ENCODE measurements around the gene ACTA2.

ACTA2 gene

DNA sequence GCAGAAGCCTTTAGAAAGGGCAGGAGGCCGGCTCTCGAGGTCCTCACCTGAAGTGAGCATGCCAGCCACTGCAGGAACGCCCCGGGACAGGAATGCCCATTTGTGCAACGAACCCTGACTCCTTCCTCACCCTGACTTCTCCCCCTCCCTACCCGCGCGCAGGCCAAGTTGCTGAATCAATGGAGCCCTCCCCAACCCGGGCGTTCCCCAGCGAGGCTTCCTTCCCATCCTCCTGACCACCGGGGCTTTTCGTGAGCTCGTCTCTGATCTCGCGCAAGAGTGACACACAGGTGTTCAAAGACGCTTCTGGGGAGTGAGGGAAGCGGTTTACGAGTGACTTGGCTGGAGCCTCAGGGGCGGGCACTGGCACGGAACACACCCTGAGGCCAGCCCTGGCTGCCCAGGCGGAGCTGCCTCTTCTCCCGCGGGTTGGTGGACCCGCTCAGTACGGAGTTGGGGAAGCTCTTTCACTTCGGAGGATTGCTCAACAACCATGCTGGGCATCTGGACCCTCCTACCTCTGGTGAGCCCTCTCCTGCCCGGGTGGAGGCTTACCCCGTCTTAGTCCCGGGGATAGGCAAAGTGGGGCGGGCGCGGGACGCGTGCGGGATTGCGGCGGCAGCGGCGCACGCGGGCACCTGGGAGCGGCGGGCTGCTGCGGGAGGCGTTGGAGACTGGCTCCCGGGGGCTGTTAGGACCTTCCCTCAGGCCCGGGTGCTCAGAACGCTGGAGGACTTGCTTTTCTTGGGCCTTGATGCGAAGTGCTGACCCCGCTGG, 38.0 kb upstream of the ACTA2 start, which contains the start of gene FAS:
FAS (plus strand) TSS at position 415 of the 777 bp plus-strand sequence; CDS start at position 494, 79 bp downstream.
- WGBS, 2 experiments (ENCODE audit: insufficient coverage in 2 of 2) = 0 to 1% methylated on average over 38 to 44 of the region's 51 CpGs
- peak within 1 kb of the TSS; percentile 51 for H3K27ac ChIP-seq (ENCODE audit: low read depth, low read length, severe bottlenecking)
- H3K36me3 ChIP-seq (ENCODE audit: control insufficient read depth, insufficient read depth, low read length) = no peaks in the 10 kb centered on the region
- peaks cover 12% of the 10 kb centered on the region for H3K4me1 ChIP-seq (ENCODE audit: control insufficient read depth, insufficient read depth, low read length, poor library complexity, severe bottlenecking)
- peak within 1 kb of the TSS; percentile 88 for H3K4me3 ChIP-seq (ENCODE audit: extremely low read depth, insufficient read depth, low read length, poor library complexity, severe bottlenecking)
- H3K9me3 ChIP-seq (ENCODE audit: control insufficient read depth, low read length) = no peaks in the 10 kb centered on the region

DNA sequence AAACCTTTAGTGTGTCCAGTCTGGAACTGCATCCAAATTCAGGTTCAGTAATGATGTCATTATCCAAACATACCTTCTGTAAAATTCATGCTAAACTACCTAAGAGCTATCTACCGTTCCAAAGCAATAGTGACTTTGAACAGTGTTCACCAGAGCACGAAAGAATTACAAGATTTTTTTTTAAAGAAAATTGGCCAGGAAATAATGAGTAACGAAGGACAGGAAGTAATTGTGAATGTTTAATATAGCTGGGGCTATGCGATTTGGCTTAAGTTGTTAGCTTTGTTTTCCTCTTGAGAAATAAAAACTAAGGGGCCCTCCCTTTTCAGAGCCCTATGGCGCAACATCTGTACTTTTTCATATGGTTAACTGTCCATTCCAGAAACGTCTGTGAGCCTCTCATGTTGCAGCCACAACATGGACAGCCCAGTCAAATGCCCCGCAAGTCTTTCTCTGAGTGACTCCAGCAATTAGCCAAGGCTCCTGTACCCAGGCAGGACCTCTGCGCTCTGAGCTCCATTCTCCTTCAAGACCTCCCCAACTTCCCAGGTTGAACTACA, 37.3 kb upstream of the ACTA2 start:
- Histone ChIP-seq H3K4me3 (ENCODE audit: extremely low read depth, insufficient read depth, low read length, poor library complexity, severe bottlenecking) (peak overlapping the region; percentile 88), H3K9me3 (ENCODE audit: control insufficient read depth, low read length) (no peaks in the 10 kb centered on the region), H3K4me1 (ENCODE audit: control insufficient read depth, insufficient read depth, low read length, poor library complexity, severe bottlenecking) (peaks cover 12% of the 10 kb centered on the region), H3K36me3 (ENCODE audit: control insufficient read depth, insufficient read depth, low read length) (no peaks in the 10 kb centered on the region), H3K27ac (ENCODE audit: low read depth, low read length, severe bottlenecking) (no peak overlapping the region)
- 73 to 79% methylated on average over 7 of the region's 8 CpGs for WGBS, 2 experiments (ENCODE audit: insufficient coverage in 2 of 2)

DNA sequence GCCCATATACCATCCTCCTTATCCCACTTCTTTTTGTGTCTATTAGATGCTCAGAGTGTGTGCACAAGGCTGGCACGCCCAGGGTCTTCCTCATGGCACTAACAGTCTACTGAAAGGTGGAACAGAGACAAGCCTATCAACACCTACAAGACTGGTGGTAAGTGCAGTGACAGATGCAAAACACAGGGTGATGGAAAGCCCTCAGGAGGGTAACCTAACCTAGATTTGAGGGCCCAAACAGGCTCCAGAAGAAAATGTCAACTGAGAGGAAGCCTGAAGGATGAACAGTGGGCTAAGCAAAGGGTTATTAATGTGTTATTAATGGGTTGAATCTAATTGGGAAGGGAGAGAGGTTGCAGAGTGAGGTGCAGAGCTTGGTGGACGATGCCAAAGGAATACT, 36.9 kb upstream of the ACTA2 start:
- peaks cover 12% of the 10 kb centered on the region for H3K4me1 ChIP-seq (ENCODE audit: control insufficient read depth, insufficient read depth, low read length, poor library complexity, severe bottlenecking)
- H3K9me3 ChIP-seq (ENCODE audit: control insufficient read depth, low read length) = no peaks in the 10 kb centered on the region
- peak overlapping the region; percentile 88 for H3K4me3 ChIP-seq (ENCODE audit: extremely low read depth, insufficient read depth, low read length, poor library complexity, severe bottlenecking)
- no peaks in the 10 kb centered on the region for H3K36me3 ChIP-seq (ENCODE audit: control insufficient read depth, insufficient read depth, low read length)
- WGBS, 2 experiments (ENCODE audit: insufficient coverage in 2 of 2) = no CpG with 5 or more reads among the region's 2 CpGs
- no peak overlapping the region for H3K27ac ChIP-seq (ENCODE audit: low read depth, low read length, severe bottlenecking)

DNA sequence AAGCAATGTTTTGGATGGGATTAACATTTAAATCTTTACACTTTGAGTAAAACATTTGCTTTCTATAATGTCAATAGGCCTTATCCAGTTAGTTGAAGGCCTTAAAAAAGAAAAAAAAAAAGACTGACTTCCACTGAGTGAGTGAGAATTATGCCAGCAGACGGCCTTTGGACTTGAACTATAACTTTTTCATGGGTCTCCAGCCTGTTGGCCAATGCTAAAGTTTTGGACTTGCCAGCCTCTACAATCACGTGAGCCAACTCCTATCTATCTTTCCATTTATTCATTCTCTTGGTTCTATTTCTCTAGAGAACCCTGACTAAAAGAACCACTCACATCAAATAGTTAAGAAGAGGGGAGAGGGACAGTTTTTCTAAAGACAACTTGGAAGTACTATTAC, 35.3 kb upstream of the ACTA2 start:
- Histone ChIP-seq H3K4me1 (ENCODE audit: control insufficient read depth, insufficient read depth, low read length, poor library complexity, severe bottlenecking) (peaks cover 11% of the 10 kb centered on the region), H3K27ac (ENCODE audit: low read depth, low read length, severe bottlenecking) (no peak overlapping the region)
- 40 to 79% methylated on average over 1 to 2 of the region's 2 CpGs for WGBS, 2 experiments (ENCODE audit: insufficient coverage in 2 of 2)

DNA sequence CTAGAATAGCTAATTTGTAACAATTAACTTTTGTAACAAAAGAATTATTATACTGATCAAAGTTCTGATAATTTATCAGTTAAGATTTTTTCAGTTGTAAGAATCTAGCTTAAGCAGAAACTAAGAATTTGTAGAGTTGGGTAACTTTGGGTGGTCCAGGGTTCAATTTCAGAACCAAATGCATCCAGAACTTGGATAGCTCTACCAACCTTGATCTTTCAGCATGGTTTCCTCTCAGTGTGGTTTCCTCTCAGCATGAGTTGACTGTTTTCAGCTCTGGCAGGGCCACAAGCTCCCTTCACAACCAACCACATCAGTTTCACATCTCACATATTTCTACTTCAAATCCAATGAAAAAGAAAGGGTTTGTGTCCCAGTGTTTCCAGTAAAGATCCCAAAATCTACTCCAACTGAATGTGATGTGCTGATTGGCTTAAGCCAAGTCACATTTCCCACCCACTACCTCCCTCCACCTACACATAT, 34.7 kb upstream of the ACTA2 start:
- H3K27ac ChIP-seq (ENCODE audit: low read depth, low read length, severe bottlenecking) = no peak overlapping the region
- peaks cover 11% of the 10 kb centered on the region for H3K4me1 ChIP-seq (ENCODE audit: control insufficient read depth, insufficient read depth, low read length, poor library complexity, severe bottlenecking)
- H3K9me3 ChIP-seq (ENCODE audit: control insufficient read depth, low read length) = no peaks in the 10 kb centered on the region
- H3K36me3 ChIP-seq (ENCODE audit: control insufficient read depth, insufficient read depth, low read length) = no peaks in the 10 kb centered on the region
- no peak overlapping the region for H3K4me3 ChIP-seq (ENCODE audit: extremely low read depth, insufficient read depth, low read length, poor library complexity, severe bottlenecking)

More for the DNA sequence above, 35.3 kb upstream of the ACTA2 start:
- Histone ChIP-seq H3K36me3 (ENCODE audit: control insufficient read depth, insufficient read depth, low read length) (no peaks in the 10 kb centered on the region), H3K9me3 (ENCODE audit: control insufficient read depth, low read length) (no peaks in the 10 kb centered on the region), H3K4me3 (ENCODE audit: extremely low read depth, insufficient read depth, low read length, poor library complexity, severe bottlenecking) (no peak overlapping the region)

DNA sequence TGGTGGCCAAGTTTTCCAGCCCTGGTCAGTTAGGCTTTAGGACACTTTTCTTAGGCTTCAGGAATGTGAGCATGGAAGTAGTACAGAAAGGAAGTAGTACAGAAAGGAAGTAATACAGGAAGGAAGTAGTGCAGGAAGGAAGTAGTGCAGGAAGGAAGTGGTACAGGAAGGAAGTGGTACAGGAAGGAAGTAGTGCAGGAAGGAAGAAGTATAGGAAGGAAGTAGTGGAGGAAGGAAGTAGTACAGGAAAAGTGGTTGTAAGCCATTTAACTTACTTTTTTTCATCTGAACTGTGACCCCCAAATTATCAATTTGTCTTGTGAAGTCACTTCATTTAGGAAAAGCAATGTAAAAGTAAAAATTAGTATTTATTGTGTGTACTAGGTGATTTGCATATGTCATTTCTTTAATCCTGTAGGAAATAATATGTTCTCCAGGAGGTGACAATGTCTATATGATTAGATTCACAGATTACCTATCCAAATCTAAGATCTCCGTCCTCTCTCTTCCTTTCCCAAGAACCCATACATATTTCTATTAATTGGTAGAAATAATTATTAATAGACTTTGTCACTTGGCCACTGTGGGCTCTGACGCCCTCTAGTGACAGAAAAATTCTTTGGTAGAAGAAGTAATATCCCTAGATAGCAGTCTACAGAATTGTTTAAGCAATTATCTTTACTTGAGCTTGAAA, 34.1 kb upstream of the ACTA2 start:
- Histone ChIP-seq H3K9me3 (ENCODE audit: control insufficient read depth, low read length) (no peaks in the 10 kb centered on the region), H3K4me3 (ENCODE audit: extremely low read depth, insufficient read depth, low read length, poor library complexity, severe bottlenecking) (no peak overlapping the region), H3K27ac (ENCODE audit: low read depth, low read length, severe bottlenecking) (no peak overlapping the region), H3K4me1 (ENCODE audit: control insufficient read depth, insufficient read depth, low read length, poor library complexity, severe bottlenecking) (peaks cover 13% of the 10 kb centered on the region), H3K36me3 (ENCODE audit: control insufficient read depth, insufficient read depth, low read length) (no peaks in the 10 kb centered on the region)
- WGBS, 2 experiments (ENCODE audit: insufficient coverage in 2 of 2) = no CpG with 5 or more reads among the region's 2 CpGs

DNA sequence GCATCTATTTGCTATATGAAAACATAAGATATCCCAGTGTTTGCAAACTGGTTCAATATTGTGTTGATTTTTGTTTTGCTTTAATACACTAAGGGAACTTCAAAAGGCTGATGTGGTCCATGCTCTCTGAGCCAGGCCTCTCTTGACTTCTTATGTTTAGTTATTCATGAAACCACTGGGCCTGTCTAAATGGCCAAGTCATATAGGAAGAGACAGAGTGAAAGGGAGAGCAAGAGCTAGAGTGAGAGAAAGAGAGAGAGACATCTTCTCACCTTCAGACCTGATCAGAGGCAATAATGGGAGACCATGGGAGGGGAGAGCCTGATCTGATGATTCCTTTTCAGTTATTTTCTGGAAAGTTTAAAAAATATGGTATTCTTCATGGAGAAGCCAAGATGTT, 32.0 kb upstream of the ACTA2 start:
- peaks cover 34% of the 10 kb centered on the region for H3K4me1 ChIP-seq (ENCODE audit: control insufficient read depth, insufficient read depth, low read length, poor library complexity, severe bottlenecking)
- H3K4me3 ChIP-seq (ENCODE audit: extremely low read depth, insufficient read depth, low read length, poor library complexity, severe bottlenecking) = no peak overlapping the region
- H3K36me3 ChIP-seq (ENCODE audit: control insufficient read depth, insufficient read depth, low read length) = no peaks in the 10 kb centered on the region
- H3K9me3 ChIP-seq (ENCODE audit: control insufficient read depth, low read length) = no peaks in the 10 kb centered on the region
- no peak overlapping the region for H3K27ac ChIP-seq (ENCODE audit: low read depth, low read length, severe bottlenecking)

DNA sequence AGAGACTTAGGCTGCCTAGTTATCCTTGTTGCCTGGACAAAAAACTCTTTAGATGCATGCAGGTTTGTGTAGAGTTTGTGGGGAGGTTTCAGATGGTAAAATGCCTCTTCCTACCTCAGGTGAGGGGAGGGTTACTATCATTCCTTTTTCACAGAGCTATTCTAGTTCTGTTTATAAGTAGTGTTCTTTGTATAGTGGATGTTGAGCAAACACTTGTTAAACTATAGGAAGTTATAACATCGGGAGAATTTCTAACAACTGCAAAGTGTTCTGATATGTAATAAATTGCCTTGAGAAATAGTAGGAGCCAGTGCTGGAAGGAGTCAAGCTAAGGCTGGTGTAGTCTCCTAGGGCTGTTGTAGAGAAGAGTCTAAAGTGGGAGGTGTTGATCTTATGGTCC, 31.4 kb upstream of the ACTA2 start:
- Histone ChIP-seq H3K4me3 (ENCODE audit: extremely low read depth, insufficient read depth, low read length, poor library complexity, severe bottlenecking) (no peak overlapping the region), H3K36me3 (ENCODE audit: control insufficient read depth, insufficient read depth, low read length) (no peaks in the 10 kb centered on the region), H3K4me1 (ENCODE audit: control insufficient read depth, insufficient read depth, low read length, poor library complexity, severe bottlenecking) (peaks cover 40% of the 10 kb centered on the region), H3K9me3 (ENCODE audit: control insufficient read depth, low read length) (no peaks in the 10 kb centered on the region), H3K27ac (ENCODE audit: low read depth, low read length, severe bottlenecking) (peak overlapping the region; percentile 11)
- 75 to 88% methylated on average over 1 of the region's 1 CpG for WGBS, 2 experiments (ENCODE audit: insufficient coverage in 2 of 2)

DNA sequence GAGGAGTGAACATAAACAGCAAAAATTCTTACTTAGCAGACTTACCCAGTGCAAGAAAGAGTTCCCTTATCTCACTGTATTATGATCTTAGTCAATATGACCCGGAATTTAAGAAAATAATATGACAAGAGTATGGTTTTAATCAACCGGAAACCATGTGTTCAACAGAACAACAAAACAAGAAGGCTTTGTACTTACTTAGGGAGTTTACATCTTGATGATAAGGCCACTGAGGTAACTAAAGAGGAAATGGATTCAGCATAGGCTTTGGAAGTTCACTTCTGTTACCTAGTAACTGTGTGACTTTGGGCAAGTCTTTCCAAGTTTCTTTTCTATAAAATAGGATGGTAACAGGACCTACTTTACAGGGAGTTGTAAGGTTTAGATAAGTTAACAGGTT, 30.6 kb upstream of the ACTA2 start:
- peak overlapping the region; percentile 1 for H3K27ac ChIP-seq (ENCODE audit: low read depth, low read length, severe bottlenecking)
- H3K36me3 ChIP-seq (ENCODE audit: control insufficient read depth, insufficient read depth, low read length) = no peaks in the 10 kb centered on the region
- H3K9me3 ChIP-seq (ENCODE audit: control insufficient read depth, low read length) = no peaks in the 10 kb centered on the region
- peaks cover 45% of the 10 kb centered on the region for H3K4me1 ChIP-seq (ENCODE audit: control insufficient read depth, insufficient read depth, low read length, poor library complexity, severe bottlenecking)
- 100% methylated on average over 1 of the region's 2 CpGs; no CpG with 5 or more reads in 1 of the 2 experiments for WGBS, 2 experiments (ENCODE audit: insufficient coverage in 2 of 2)
- no peak overlapping the region for H3K4me3 ChIP-seq (ENCODE audit: extremely low read depth, insufficient read depth, low read length, poor library complexity, severe bottlenecking)

DNA sequence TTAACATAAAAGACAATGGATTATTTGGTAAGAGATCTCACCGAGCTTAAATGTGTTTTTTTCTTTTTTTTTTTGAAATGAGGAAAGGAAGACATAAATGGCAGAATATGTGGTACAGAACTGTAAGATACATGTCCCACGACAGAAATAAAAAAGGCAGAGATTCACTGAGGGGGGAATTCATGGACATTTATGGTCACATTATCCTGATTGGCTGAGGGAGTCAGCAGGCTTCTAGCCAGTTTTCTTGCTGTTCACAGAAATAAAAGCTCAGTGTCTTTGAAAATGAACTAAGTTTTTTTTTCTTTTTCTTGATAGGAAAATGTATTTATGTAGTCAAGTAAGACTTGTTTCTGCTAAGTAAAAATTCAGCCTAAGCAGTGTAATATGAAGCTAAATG, 29.8 kb upstream of the ACTA2 start:
- 83 to 90% methylated on average over 1 to 2 of the region's 2 CpGs for WGBS, 2 experiments (ENCODE audit: insufficient coverage in 2 of 2)
- Histone ChIP-seq H3K4me1 (ENCODE audit: control insufficient read depth, insufficient read depth, low read length, poor library complexity, severe bottlenecking) (peaks cover 45% of the 10 kb centered on the region), H3K36me3 (ENCODE audit: control insufficient read depth, insufficient read depth, low read length) (no peaks in the 10 kb centered on the region), H3K27ac (ENCODE audit: low read depth, low read length, severe bottlenecking) (no peak overlapping the region), H3K4me3 (ENCODE audit: extremely low read depth, insufficient read depth, low read length, poor library complexity, severe bottlenecking) (no peak overlapping the region), H3K9me3 (ENCODE audit: control insufficient read depth, low read length) (no peaks in the 10 kb centered on the region)

DNA sequence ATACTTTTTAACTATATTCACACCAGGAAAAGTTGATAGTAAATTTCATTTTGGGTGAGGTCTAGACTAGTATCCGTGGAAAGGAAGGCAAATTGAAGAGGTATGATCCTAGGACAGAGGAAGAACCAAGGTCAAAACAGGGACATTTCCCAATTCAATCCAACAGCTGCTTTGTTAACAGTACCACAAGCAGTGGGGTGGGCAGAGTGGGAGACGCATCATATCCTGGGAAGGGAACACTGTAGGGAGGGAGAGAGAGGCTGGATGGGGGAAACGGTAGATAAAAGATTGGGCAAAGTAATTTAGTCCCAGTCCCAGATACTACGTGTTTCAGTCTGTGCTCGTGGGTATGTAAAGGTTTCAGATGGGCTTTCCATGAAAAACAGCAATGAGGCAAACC, 28.9 kb upstream of the ACTA2 start:
- H3K9me3 ChIP-seq (ENCODE audit: control insufficient read depth, low read length) = no peaks in the 10 kb centered on the region
- H3K4me3 ChIP-seq (ENCODE audit: extremely low read depth, insufficient read depth, low read length, poor library complexity, severe bottlenecking) = no peak overlapping the region
- H3K4me1 ChIP-seq (ENCODE audit: control insufficient read depth, insufficient read depth, low read length, poor library complexity, severe bottlenecking) = peaks cover 45% of the 10 kb centered on the region
- H3K36me3 ChIP-seq (ENCODE audit: control insufficient read depth, insufficient read depth, low read length) = no peaks in the 10 kb centered on the region
- WGBS, 2 experiments (ENCODE audit: insufficient coverage in 2 of 2) = 95 to 96% methylated on average over 4 of the region's 5 CpGs
- H3K27ac ChIP-seq (ENCODE audit: low read depth, low read length, severe bottlenecking) = no peak overlapping the region
